GM10266 (cell line): ENCODE measurements around the gene COL1A2.

Experiments
- DNase-seq: peaks from one replicate; pipeline ENCODE4 v3.0.0; 2012; ENCODE audit errors: extremely low spot score
- CTCF ChIP-seq: IDR thresholded peaks from 2 replicates; pipeline ENCODE4 v1.5.1; 2012; ENCODE audit warnings: mild to moderate bottlenecking, low read depth; ENCODE audit not compliant: control insufficient read depth, insufficient read depth; ENCODE audit errors: missing control alignments

The COL1A2 gene

GRCh38 chr7:94355454-94355853 lies 39.2 kb upstream of the COL1A2 start:
- no peak for DNase-seq
- TF ChIP-seq CTCF, result no peak

- no peak for TF ChIP-seq CTCF
- no peak for DNase-seq
These were observed 37.6 kb upstream of the COL1A2 start for GRCh38 chr7:94357076-94357475.

- DNase-seq, result no peak
- TF ChIP-seq CTCF, result no peak
These were observed 33.8 kb upstream of the COL1A2 start for GRCh38 chr7:94360926-94361325.

DNA sequence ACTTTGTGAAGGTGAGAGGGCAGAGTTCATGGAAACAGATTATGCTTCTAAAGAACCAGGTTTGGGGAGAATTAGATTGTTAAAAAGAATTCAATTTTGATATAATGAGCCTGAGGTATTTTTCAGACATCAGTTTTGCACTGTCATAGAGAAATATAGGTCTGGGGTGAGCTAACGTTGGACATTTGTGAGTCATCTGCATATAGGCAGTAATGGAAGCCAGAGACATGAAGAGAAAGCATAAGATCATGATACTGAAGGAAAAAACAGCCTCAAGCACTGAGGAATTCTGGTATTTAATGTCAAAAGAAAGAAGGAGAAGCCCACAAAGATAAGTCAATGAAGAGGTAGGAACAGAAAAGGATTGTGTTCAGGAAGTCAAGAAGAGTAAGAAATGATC lies 32.4 kb upstream of the COL1A2 start:
- DNase-seq, result no peak
- TF ChIP-seq CTCF, result no peak

GRCh38 chr7:94364816-94365215 lies 29.9 kb upstream of the COL1A2 start:
- TF ChIP-seq CTCF, result no peak
- DNase-seq, result no peak

DNA sequence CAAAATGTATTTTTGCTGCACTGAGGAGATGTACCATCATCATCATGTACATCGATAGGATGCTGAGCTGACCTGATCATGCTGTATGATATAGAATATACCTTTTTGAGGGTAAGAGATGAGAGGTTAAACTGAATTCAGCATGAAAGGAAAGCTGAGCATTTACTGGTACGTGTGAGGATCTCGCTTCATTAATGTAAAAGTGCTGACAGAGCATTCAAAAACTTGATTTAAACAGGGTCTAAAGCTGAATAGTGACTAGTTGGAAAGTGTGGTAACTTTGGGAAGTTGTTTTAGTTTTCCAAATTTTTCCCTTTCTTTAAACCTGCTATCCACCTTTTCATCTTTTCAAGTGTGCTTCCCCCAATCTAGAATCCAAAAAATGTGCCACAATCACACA lies 28.5 kb upstream of the COL1A2 start:
- no peak for DNase-seq
- TF ChIP-seq CTCF, result no peak

DNA sequence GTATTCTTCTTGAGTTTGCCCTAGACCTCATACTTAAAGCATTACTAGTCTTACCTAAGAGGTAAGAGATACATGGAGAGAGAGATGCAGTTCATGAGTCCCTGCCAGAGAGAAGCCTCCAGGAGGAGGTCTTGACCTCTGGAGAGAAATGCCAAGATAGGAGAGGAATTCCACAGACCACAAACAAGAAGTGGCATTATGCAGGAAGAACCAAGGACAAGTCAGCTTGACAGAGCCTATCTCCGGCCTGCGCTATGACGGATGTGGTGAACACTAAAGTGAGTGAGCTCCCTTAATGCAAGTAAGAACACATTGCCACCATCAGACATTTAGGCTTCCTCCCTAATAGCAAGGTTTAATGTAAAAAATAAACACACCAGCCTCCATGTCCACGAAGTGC lies 27.9 kb upstream of the COL1A2 start:
- no peak for DNase-seq
- no peak for TF ChIP-seq CTCF
